Activated T-cell treated with anti-CD3 and anti-CD28 coated beads, Interleukin-2, amount 50 U/mL, for 72 hours (primary cell): ENCODE measurements around the gene RGS12. TPM values are rescaled to one million over a fixed set of nuclear protein-coding genes. Genes with fewer than 3 reads are reported as not detected.

Experiments
- ATAC-seq, 2 donors: fragments of 150-1000 bp; cut with Tn5 transposase; replicated peaks in 1 of 2; 2 replicates each; pipeline ENCODE4 v1.10.0; 2021; ENCODE audit warnings: moderate library complexity in 2 of 2, mild to moderate bottlenecking in 1 of 2
- DNase-seq, 2 donors: peaks; one replicate each; pipeline ENCODE4 v3.0.0; 2021 to 2022; ENCODE audit warnings: mixed read lengths in 1 of 2
- H3K27ac Mint-ChIP-seq: one replicate; pipeline ENCODE4 v1.8.0; 2022; ENCODE audit warnings: mild to moderate bottlenecking, moderate library complexity, mixed read lengths
- H3K27me3 Mint-ChIP-seq: one replicate; pipeline ENCODE4 v1.8.0; 2022; ENCODE audit warnings: low read depth, mixed read lengths
- H3K36me3 Mint-ChIP-seq, 2 donors: one replicate each; pipeline ENCODE4 v1.8.0; 2022; ENCODE audit warnings: mixed read lengths in 2 of 2, mild to moderate bottlenecking in 1 of 2; ENCODE audit not compliant: insufficient read depth in 2 of 2
- H3K4me1 Mint-ChIP-seq: one replicate; pipeline ENCODE4 v1.8.0; 2022; ENCODE audit warnings: low read depth, mixed read lengths
- H3K4me3 Mint-ChIP-seq, 2 donors: one replicate each; pipeline ENCODE4 v1.8.0; 2022; ENCODE audit warnings: mild to moderate bottlenecking in 2 of 2, mixed read lengths in 2 of 2, moderate library complexity in 2 of 2
- H3K9me3 Mint-ChIP-seq, 2 donors: one replicate each; pipeline ENCODE4 v1.8.0; 2022; ENCODE audit warnings: mixed read lengths in 2 of 2
- total RNA-seq, 2 donors: library from RNA; stranded (reverse); gene quantifications; one replicate each; pipeline ENCODE4 v1.2.3, GENCODE V29; 2022

The RGS12 gene
- total RNA-seq, 2 donors from 2014 or later = 16.9 to 18.5 TPM

GRCh38 chr4:3290889-3291321 lies 1.9 kb upstream of the RGS12 start:
- H3K36me3 Mint-ChIP-seq = no peaks in the 10 kb centered on the region
- H3K27ac Mint-ChIP-seq = no peak overlapping the region
- ATAC-seq (no peak), DNase-seq (no peak)
- peaks cover 27% of the 10 kb centered on the region for H3K27me3 Mint-ChIP-seq
- no peaks in the 10 kb centered on the region for H3K9me3 Mint-ChIP-seq
- no peak overlapping the region for H3K4me3 Mint-ChIP-seq
- H3K4me1 Mint-ChIP-seq = peaks cover 15% of the 10 kb centered on the region

GRCh38 chr4:3291411-3291968 lies 1.3 kb upstream of the RGS12 start:
- DNase-seq = no peak
- Mint-ChIP-seq H3K27me3 (peaks cover 27% of the 10 kb centered on the region), H3K9me3 (no peaks in the 10 kb centered on the region)

GRCh38 chr4:3291969-3292570 lies 751 bp upstream of the RGS12 start:
- no peaks in the 10 kb centered on the region for H3K9me3 Mint-ChIP-seq
- H3K4me3 Mint-ChIP-seq = peak overlapping the region; percentile 89 to 92
- H3K36me3 Mint-ChIP-seq = no peaks in the 10 kb centered on the region
- H3K4me1 Mint-ChIP-seq = peaks cover 15% of the 10 kb centered on the region
- H3K27ac Mint-ChIP-seq = no peak overlapping the region
- peak; percentile 33 to 52 for ATAC-seq
- H3K27me3 Mint-ChIP-seq = peaks cover 22% of the 10 kb centered on the region
- peak; percentile 58 for DNase-seq

More at GRCh38 chr4:3291411-3291968, 1.3 kb upstream of the RGS12 start:
- Mint-ChIP-seq H3K36me3 (no peaks in the 10 kb centered on the region), H3K4me3 (peak overlapping the region; percentile 89 to 92), H3K27ac (no peak overlapping the region), H3K4me1 (peaks cover 15% of the 10 kb centered on the region)
- ATAC-seq = no peak

- ATAC-seq = no peak
- Mint-ChIP-seq H3K9me3 (peaks cover 1 to 2% of the 10 kb centered on the region in 2 donors), H3K27me3 (peaks cover 25% of the 10 kb centered on the region)
Observed at GRCh38 chr4:3293401-3294391, 875 bp downstream of the RGS12 start.

GRCh38 chr4:3294401-3295241 lies 1.8 kb downstream of the RGS12 start:
- DNase-seq (no peak), ATAC-seq (no peak)
- Mint-ChIP-seq H3K9me3 (peaks cover 1 to 2% of the 10 kb centered on the region in 2 donors), H3K4me1 (peaks cover 16% of the 10 kb centered on the region), H3K36me3 (no peaks in the 10 kb centered on the region), H3K27me3 (peaks cover 25% of the 10 kb centered on the region), H3K27ac (no peak overlapping the region), H3K4me3 (no peak overlapping the region)

More at GRCh38 chr4:3293401-3294391, 875 bp downstream of the RGS12 start:
- Mint-ChIP-seq H3K36me3 (no peaks in the 10 kb centered on the region), H3K4me3 (peak overlapping the region; percentile 69 to 72), H3K27ac (no peak overlapping the region), H3K4me1 (peaks cover 15% of the 10 kb centered on the region)
- DNase-seq = no peak

- Mint-ChIP-seq H3K36me3 (no peaks in the 10 kb centered on the region), H3K27ac (no peak overlapping the region), H3K9me3 (peaks cover 1 to 2% of the 10 kb centered on the region in 2 donors), H3K27me3 (peaks cover 16% of the 10 kb centered on the region), H3K4me3 (no peak overlapping the region), H3K4me1 (peaks cover 25% of the 10 kb centered on the region)
- ATAC-seq (no peak), DNase-seq (no peak)
Observed at GRCh38 chr4:3295837-3296624, 3.2 kb downstream of the RGS12 start.

GRCh38 chr4:3296651-3297050 lies 3.8 kb downstream of the RGS12 start:
- Mint-ChIP-seq H3K4me3 (no peak overlapping the region), H3K27ac (no peak overlapping the region), H3K36me3 (no peaks in the 10 kb centered on the region), H3K9me3 (peaks cover 1 to 2% of the 10 kb centered on the region in 2 donors), H3K4me1 (peaks cover 27% of the 10 kb centered on the region), H3K27me3 (peaks cover 12% of the 10 kb centered on the region)
- DNase-seq (no peak), ATAC-seq (no peak)

- ATAC-seq = no peak
- peaks cover 29% of the 10 kb centered on the region for H3K4me1 Mint-ChIP-seq
- no peaks in the 10 kb centered on the region for H3K36me3 Mint-ChIP-seq
- H3K27ac Mint-ChIP-seq = no peak overlapping the region
- no peak overlapping the region for H3K4me3 Mint-ChIP-seq
- peaks cover 1 to 2% of the 10 kb centered on the region in 2 donors for H3K9me3 Mint-ChIP-seq
- H3K27me3 Mint-ChIP-seq = peaks cover 9% of the 10 kb centered on the region
- DNase-seq = no peak
Observed at GRCh38 chr4:3297066-3297859, 4.4 kb downstream of the RGS12 start.

GRCh38 chr4:3299122-3299975 lies 6.5 kb downstream of the RGS12 start:
- H3K27me3 Mint-ChIP-seq = peaks cover 9% of the 10 kb centered on the region
- ATAC-seq = no peak

GRCh38 chr4:3299976-3300671 lies 7.3 kb downstream of the RGS12 start:
- Mint-ChIP-seq H3K27me3 (peaks cover 9% of the 10 kb centered on the region), H3K9me3 (peaks cover 1 to 2% of the 10 kb centered on the region in 2 donors), H3K4me1 (peaks cover 51% of the 10 kb centered on the region), H3K36me3 (no peaks in the 10 kb centered on the region), H3K4me3 (no peak overlapping the region), H3K27ac (no peak overlapping the region)
- ATAC-seq (no peak), DNase-seq (no peak)

More at GRCh38 chr4:3299122-3299975, 6.5 kb downstream of the RGS12 start:
- H3K9me3 Mint-ChIP-seq = peaks cover 1 to 2% of the 10 kb centered on the region in 2 donors
- no peak overlapping the region for H3K4me3 Mint-ChIP-seq
- peaks cover 46% of the 10 kb centered on the region for H3K4me1 Mint-ChIP-seq
- H3K27ac Mint-ChIP-seq = no peak overlapping the region
- no peak for DNase-seq
- no peaks in the 10 kb centered on the region for H3K36me3 Mint-ChIP-seq
